ENCODE data around the gene SLC26A11. TPM values are rescaled to one million over a fixed set of nuclear protein-coding genes. Genes with fewer than 3 reads are reported as not detected.
"Not testable (repeated sequence)": the region's sequence is repeated elsewhere in the genome, so short reads cannot be mapped to it uniquely, and the experiment has no call there.

SLC26A11 gene
- total and polyA plus RNA-seq, 2 donors from 2014 or later = 11.3 to 24.5 TPM

GRCh38 chr17:80254396-80255251 is 34.4 kb downstream of the SLC26A11 start:
- peak overlapping the region; percentile 86 to 88 for H3K27ac ChIP-seq (ENCODE audit: low read depth in 2 of 2, low read length in 2 of 2)
- no peak for TF ChIP-seq CTCF (IDR thresholded peaks at IDR 0.05; ENCODE audit: borderline replicate concordance, extremely low read depth, insufficient read depth)
- peak; percentile 71 to 93 (median 89) for DNase-seq
- intact Hi-C loops (cut with DNase I) = no loop called here
- H3K36me3 ChIP-seq (ENCODE audit: control insufficient read depth in 2 of 3, insufficient read depth in 3 of 3, low read length in 3 of 3) = peaks cover 0 to 3% (median 0%) of the 10 kb centered on the region in 3 donors
- H3K9ac ChIP-seq (ENCODE audit: low read length in 3 of 3) = peak overlapping the region in 1 of 3 donors; percentile 21
- FAIRE-seq = peak; percentile 57
- H3K27me3 ChIP-seq (ENCODE audit: control insufficient read depth, insufficient read depth, low read length) = no peaks in the 10 kb centered on the region
- H3K9me3 ChIP-seq (ENCODE audit: control insufficient read depth in 2 of 3, insufficient read depth in 1 of 3, low read length in 3 of 3) = no peaks in the 10 kb centered on the region
- peak overlapping the region in 2 of 3 donors; percentile 3 to 22 for H3K4me3 ChIP-seq (ENCODE audit: low read length in 3 of 3)
- peaks cover 2 to 21% (median 10%) of the 10 kb centered on the region in 3 donors for H3K4me1 ChIP-seq (ENCODE audit: control insufficient read depth in 2 of 3, insufficient read depth in 2 of 3, low read depth in 1 of 3, low read length in 3 of 3)

GRCh38 chr17:80256034-80256350 is 35.8 kb downstream of the SLC26A11 start:
- no peaks in the 10 kb centered on the region for H3K27me3 ChIP-seq (ENCODE audit: control insufficient read depth, insufficient read depth, low read length)
- H3K27ac ChIP-seq (ENCODE audit: low read depth in 2 of 2, low read length in 2 of 2) = peak overlapping the region in 1 of 2 donors; percentile 86
- H3K9me3 ChIP-seq (ENCODE audit: control insufficient read depth in 2 of 3, insufficient read depth in 1 of 3, low read length in 3 of 3) = no peaks in the 10 kb centered on the region
- no peak overlapping the region for H3K9ac ChIP-seq (ENCODE audit: low read length in 3 of 3)
- no peak overlapping the region for H3K4me3 ChIP-seq (ENCODE audit: low read length in 3 of 3)
- peaks cover 2 to 21% (median 14%) of the 10 kb centered on the region in 3 donors for H3K4me1 ChIP-seq (ENCODE audit: control insufficient read depth in 2 of 3, insufficient read depth in 2 of 3, low read depth in 1 of 3, low read length in 3 of 3)
- no peak for FAIRE-seq
- no peak for TF ChIP-seq CTCF (IDR thresholded peaks at IDR 0.05; ENCODE audit: borderline replicate concordance, extremely low read depth, insufficient read depth)
- no peaks in the 10 kb centered on the region for H3K36me3 ChIP-seq (ENCODE audit: control insufficient read depth in 2 of 3, insufficient read depth in 3 of 3, low read length in 3 of 3)
- intact Hi-C loops (cut with DNase I) = no loop called here
- no peak for DNase-seq

DNA sequence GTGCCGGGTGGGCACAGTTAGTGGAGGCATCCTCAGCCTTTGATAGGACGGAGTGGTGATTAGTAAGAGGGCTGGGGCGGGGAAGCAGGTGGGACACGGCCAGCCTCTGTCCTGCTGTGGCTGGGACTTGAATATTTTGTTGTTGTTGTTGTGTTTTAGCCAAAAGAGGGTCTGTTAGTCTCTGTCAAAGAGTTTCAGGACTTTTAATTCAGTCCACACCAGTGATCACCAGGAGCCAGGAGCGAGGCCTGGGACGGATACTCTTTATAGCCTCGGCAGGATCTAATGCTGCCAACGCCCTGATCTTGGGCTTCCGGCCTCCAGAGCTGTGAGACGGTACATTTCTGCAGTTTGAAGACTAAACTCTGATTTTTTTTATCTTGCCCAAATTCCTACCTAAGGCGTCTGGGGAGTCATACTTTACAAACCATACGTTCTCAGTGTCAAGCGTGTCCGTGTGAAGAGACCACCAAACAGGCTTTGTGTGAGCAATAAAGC is 37.5 kb downstream of the SLC26A11 start:
- Histone ChIP-seq H3K36me3 (ENCODE audit: control insufficient read depth in 2 of 3, insufficient read depth in 3 of 3, low read length in 3 of 3) (no peaks in the 10 kb centered on the region), H3K4me1 (ENCODE audit: control insufficient read depth in 2 of 3, insufficient read depth in 2 of 3, low read depth in 1 of 3, low read length in 3 of 3) (peaks cover 2 to 32% (median 24%) of the 10 kb centered on the region in 3 donors), H3K27me3 (ENCODE audit: control insufficient read depth, insufficient read depth, low read length) (no peaks in the 10 kb centered on the region), H3K9ac (ENCODE audit: low read length in 3 of 3) (no peak overlapping the region), H3K9me3 (ENCODE audit: control insufficient read depth in 2 of 3, insufficient read depth in 1 of 3, low read length in 3 of 3) (no peaks in the 10 kb centered on the region), H3K4me3 (ENCODE audit: low read length in 3 of 3) (no peak overlapping the region), H3K27ac (ENCODE audit: low read depth in 2 of 2, low read length in 2 of 2) (no peak overlapping the region)
- no peak for TF ChIP-seq CTCF (IDR thresholded peaks at IDR 0.05; ENCODE audit: borderline replicate concordance, extremely low read depth, insufficient read depth)
- intact Hi-C loops (cut with DNase I) = no loop called here
- DNase-seq (no peak), FAIRE-seq (no peak)

- H3K36me3 ChIP-seq (ENCODE audit: control insufficient read depth in 2 of 3, insufficient read depth in 3 of 3, low read length in 3 of 3); intact Hi-C loops (cut with DNase I); DNase-seq; H3K9ac ChIP-seq (ENCODE audit: low read length in 3 of 3); H3K27ac ChIP-seq (ENCODE audit: low read depth in 2 of 2, low read length in 2 of 2); H3K4me3 ChIP-seq (ENCODE audit: low read length in 3 of 3); H3K27me3 ChIP-seq (ENCODE audit: control insufficient read depth, insufficient read depth, low read length); FAIRE-seq; H3K9me3 ChIP-seq (ENCODE audit: control insufficient read depth in 2 of 3, insufficient read depth in 1 of 3, low read length in 3 of 3): not testable (repeated sequence)
- peaks cover 2 to 32% (median 26%) of the 10 kb centered on the region in 3 donors for H3K4me1 ChIP-seq (ENCODE audit: control insufficient read depth in 2 of 3, insufficient read depth in 2 of 3, low read depth in 1 of 3, low read length in 3 of 3)
These were observed 38.1 kb downstream of the SLC26A11 start for GRCh38 chr17:80258296-80258695.

Data from kidney (tissue), 14 donors.